ENCODE results near the gene CSNK1A1. TPM values are rescaled to one million over a fixed set of nuclear protein-coding genes. Genes with fewer than 3 reads are reported as not detected.
"Not testable (repeated sequence)": the region's sequence is repeated elsewhere in the genome, so short reads cannot be mapped to it uniquely, and the experiment has no call there.

Gene CSNK1A1
- total RNA-seq, 1 donor from 2014 or later: 191 TPM

- no peaks in the 10 kb centered on the region for H3K36me3 ChIP-seq
- intact Hi-C loops (cut with DNase I): loop anchor here (10.0 kb wide), 1 partner anchor 59 kb away; no protein-coding TSS in a partner anchor
- DNase-seq (no peak), ATAC-seq (no peak)
- no peak for TF ChIP-seq CTCF (IDR thresholded peaks at IDR 0.05)
- H3K27ac ChIP-seq: peak overlapping the region; percentile 63
- H3K27me3 ChIP-seq: no peaks in the 10 kb centered on the region
- H3K9me3 ChIP-seq: no peaks in the 10 kb centered on the region
- H3K4me3 ChIP-seq: no peak overlapping the region
- peaks cover 33% of the 10 kb centered on the region for H3K4me1 ChIP-seq
These were observed 105.4 kb downstream of the CSNK1A1 start for GRCh38 chr5:149445739-149446369.

- Histone ChIP-seq H3K36me3 (no peaks in the 10 kb centered on the region), H3K27me3 (no peaks in the 10 kb centered on the region), H3K4me3 (no peak overlapping the region), H3K9me3 (no peaks in the 10 kb centered on the region), H3K27ac (peak overlapping the region; percentile 63), H3K4me1 (peaks cover 28% of the 10 kb centered on the region)
- intact Hi-C loops (cut with DNase I): loop anchor here (10.0 kb wide), 1 partner anchor 59 kb away; no protein-coding TSS in a partner anchor
- DNase-seq: no peak
- ATAC-seq: no peak
- TF ChIP-seq CTCF (IDR thresholded peaks at IDR 0.05): no peak
These were observed 105.9 kb downstream of the CSNK1A1 start for GRCh38 chr5:149445343-149445738.

GRCh38 chr5:149444430-149444829 is 106.8 kb downstream of the CSNK1A1 start:
- H3K27ac ChIP-seq, H3K27me3 ChIP-seq, ATAC-seq, H3K36me3 ChIP-seq, H3K4me3 ChIP-seq, H3K9me3 ChIP-seq, DNase-seq: not testable (repeated sequence)
- intact Hi-C loops (cut with DNase I): loop anchor here (5.0 to 10.0 kb wide), 2 partner anchors 60 to 108 kb away; partner anchors contain the start of gene CSNK1A1
- H3K4me1 ChIP-seq: peaks cover 23% of the 10 kb centered on the region

- intact Hi-C loops (cut with DNase I): loop anchor here (5.0 to 10.0 kb wide), 2 partner anchors 62 to 109 kb away; partner anchors contain the start of gene CSNK1A1
- no peak for TF ChIP-seq CTCF (IDR thresholded peaks at IDR 0.05)
- Histone ChIP-seq H3K4me3 (no peak overlapping the region), H3K27ac (peak overlapping the region; percentile 66), H3K27me3 (no peaks in the 10 kb centered on the region), H3K36me3 (no peaks in the 10 kb centered on the region), H3K4me1 (peaks cover 14% of the 10 kb centered on the region), H3K9me3 (no peaks in the 10 kb centered on the region)
- ATAC-seq (no peak), DNase-seq (no peak)
These were observed 108.0 kb downstream of the CSNK1A1 start for GRCh38 chr5:149443210-149443609.

- Histone ChIP-seq H3K27me3 (no peaks in the 10 kb centered on the region), H3K4me3 (no peak overlapping the region), H3K27ac (peak overlapping the region; percentile 66), H3K9me3 (no peaks in the 10 kb centered on the region), H3K36me3 (no peaks in the 10 kb centered on the region), H3K4me1 (peaks cover 14% of the 10 kb centered on the region)
- intact Hi-C loops (cut with DNase I): loop anchor here (5.0 to 10.0 kb wide), 2 partner anchors 62 to 110 kb away; partner anchors contain the start of gene CSNK1A1
- peak; percentile 91 for DNase-seq
- peak; percentile 95 for ATAC-seq
- TF ChIP-seq CTCF (IDR thresholded peaks at IDR 0.05): peak; percentile 91
These were observed 108.6 kb downstream of the CSNK1A1 start for GRCh38 chr5:149442563-149443182.

Other genes starting within 250 kb of the CSNK1A1 start
- 23.9 TPM for gene GRPEL2, start 205.9 kb downstream of the CSNK1A1 start, total RNA-seq
- gene PCYOX1L, start 193.4 kb downstream of the CSNK1A1 start, total RNA-seq: 6.6 TPM
- not detected for gene IL17B, start 172.1 kb downstream of the CSNK1A1 start, total RNA-seq
- gene ARHGEF37, start 30.1 kb upstream of the CSNK1A1 start, total RNA-seq: 13.3 TPM
- gene PPARGC1B, start 178.9 kb upstream of the CSNK1A1 start, total RNA-seq: 9.8 TPM

Measured in upper lobe of right lung (tissue), 1 donor.